ENCODE results near the gene RBMX2. TPM values are rescaled to one million over a fixed set of nuclear protein-coding genes. Genes with fewer than 3 reads are reported as not detected.
A peak's percentile ranks its signal among the peaks of the same experiment; 100 is the strongest.

RBMX2 gene
- total RNA-seq, 1 donor from 2014 or later, result 16.0 TPM

DNA sequence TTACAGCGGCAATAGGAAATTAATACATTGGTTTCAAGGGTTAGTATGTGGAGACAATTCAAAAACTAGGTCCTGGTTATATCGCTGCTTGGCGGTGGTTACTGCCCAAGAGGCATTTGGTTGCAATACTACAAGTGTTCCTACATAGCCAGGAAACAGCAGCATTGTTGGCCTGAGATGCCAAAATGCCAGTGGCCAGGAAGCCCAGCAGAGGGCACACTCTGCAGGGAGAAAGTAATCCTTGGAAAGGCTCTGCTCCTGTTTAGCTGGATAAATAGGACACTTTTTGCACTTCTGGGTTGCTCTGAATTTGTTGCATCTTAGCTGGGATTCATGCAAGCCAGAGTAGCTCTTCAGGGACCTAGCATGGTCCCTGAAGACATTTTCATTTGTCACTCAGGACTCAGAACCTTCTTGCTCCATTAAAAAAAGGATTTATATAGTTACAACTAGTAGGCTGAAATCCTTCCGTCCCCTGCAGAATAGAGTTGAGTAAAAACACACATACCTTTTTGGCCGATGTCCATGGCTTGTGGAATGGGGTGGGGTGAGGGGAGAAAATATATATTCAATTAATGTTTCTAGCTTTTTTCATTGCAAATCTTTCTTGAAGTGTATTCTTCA is 8.2 kb upstream of the RBMX2 start:
- Histone ChIP-seq H3K27ac (no peak overlapping the region), H3K36me3 (no peaks in the 10 kb centered on the region), H3K4me1 (no peaks in the 10 kb centered on the region), H3K27me3 (no peaks in the 10 kb centered on the region), H3K4me3 (no peak overlapping the region), H3K9me3 (no peaks in the 10 kb centered on the region)
- intact Hi-C loops (cut with DNase I), result no loop called here
- peak; percentile 70 for ATAC-seq
- DNase-seq, result no peak
- TF ChIP-seq, protein P1, sequence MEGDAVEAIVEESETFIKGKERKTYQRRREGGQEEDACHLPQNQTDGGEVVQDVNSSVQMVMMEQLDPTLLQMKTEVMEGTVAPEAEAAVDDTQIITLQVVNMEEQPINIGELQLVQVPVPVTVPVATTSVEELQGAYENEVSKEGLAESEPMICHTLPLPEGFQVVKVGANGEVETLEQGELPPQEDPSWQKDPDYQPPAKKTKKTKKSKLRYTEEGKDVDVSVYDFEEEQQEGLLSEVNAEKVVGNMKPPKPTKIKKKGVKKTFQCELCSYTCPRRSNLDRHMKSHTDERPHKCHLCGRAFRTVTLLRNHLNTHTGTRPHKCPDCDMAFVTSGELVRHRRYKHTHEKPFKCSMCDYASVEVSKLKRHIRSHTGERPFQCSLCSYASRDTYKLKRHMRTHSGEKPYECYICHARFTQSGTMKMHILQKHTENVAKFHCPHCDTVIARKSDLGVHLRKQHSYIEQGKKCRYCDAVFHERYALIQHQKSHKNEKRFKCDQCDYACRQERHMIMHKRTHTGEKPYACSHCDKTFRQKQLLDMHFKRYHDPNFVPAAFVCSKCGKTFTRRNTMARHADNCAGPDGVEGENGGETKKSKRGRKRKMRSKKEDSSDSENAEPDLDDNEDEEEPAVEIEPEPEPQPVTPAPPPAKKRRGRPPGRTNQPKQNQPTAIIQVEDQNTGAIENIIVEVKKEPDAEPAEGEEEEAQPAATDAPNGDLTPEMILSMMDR (IDR thresholded peaks at IDR 0.05), result peak; percentile 56

- Histone ChIP-seq H3K4me1 (no peaks in the 10 kb centered on the region), H3K27me3 (no peaks in the 10 kb centered on the region), H3K27ac (no peak overlapping the region), H3K36me3 (no peaks in the 10 kb centered on the region), H3K9me3 (no peaks in the 10 kb centered on the region), H3K4me3 (no peak overlapping the region)
- intact Hi-C loops (cut with DNase I), result no loop called here
- DNase-seq (no peak), ATAC-seq (no peak)
- TF ChIP-seq, protein P1 (IDR thresholded peaks at IDR 0.05), result no peak
Measured at GRCh38 chrX:130395341-130395740, 6.4 kb upstream of the RBMX2 start.

GRCh38 chrX:130402208-130402684 is 459 bp downstream of the RBMX2 start:
- TF ChIP-seq, protein P1 (IDR thresholded peaks at IDR 0.05), result no peak
- intact Hi-C loops (cut with DNase I), result no loop called here
- ATAC-seq (no peak), DNase-seq (no peak)
- peak overlapping the region; percentile 71 for H3K4me3 ChIP-seq
- H3K27me3 ChIP-seq, result no peaks in the 10 kb centered on the region
- H3K4me1 ChIP-seq, result no peaks in the 10 kb centered on the region
- no peaks in the 10 kb centered on the region for H3K36me3 ChIP-seq
- H3K27ac ChIP-seq, result peak overlapping the region; percentile 81
- H3K9me3 ChIP-seq, result no peaks in the 10 kb centered on the region

GRCh38 chrX:130413415-130413814 is 11.6 kb downstream of the RBMX2 start:
- H3K27me3 ChIP-seq, result no peaks in the 10 kb centered on the region
- no peak overlapping the region for H3K4me3 ChIP-seq
- H3K27ac ChIP-seq, result no peak overlapping the region
- ATAC-seq (peak; percentile 56), DNase-seq (no peak)
- intact Hi-C loops (cut with DNase I), result no loop called here
- TF ChIP-seq, protein P1 (IDR thresholded peaks at IDR 0.05), result no peak
- no peaks in the 10 kb centered on the region for H3K4me1 ChIP-seq
- no peaks in the 10 kb centered on the region for H3K9me3 ChIP-seq
- H3K36me3 ChIP-seq, result peaks cover 8% of the 10 kb centered on the region

DNA sequence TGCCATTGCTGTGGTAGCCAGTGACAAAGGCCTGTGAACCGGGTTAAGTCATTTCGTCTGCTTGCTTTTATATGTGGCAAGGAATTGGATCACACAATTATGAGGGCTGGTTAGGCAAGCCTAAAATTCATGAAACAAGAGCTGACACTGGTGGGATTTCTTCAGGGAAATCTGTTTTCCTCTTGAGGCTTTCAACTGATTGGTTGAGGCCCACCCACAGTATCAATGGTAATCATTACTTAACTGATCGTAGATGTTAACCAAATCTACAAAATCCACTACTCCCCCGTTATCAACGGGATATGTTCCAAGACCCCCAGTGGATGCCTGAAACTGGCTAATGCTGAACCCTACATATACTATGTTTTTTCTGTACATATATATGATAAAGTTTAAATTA is 13.0 kb downstream of the RBMX2 start:
- no peak overlapping the region for H3K4me3 ChIP-seq
- intact Hi-C loops (cut with DNase I), result no loop called here
- no peaks in the 10 kb centered on the region for H3K4me1 ChIP-seq
- no peaks in the 10 kb centered on the region for H3K9me3 ChIP-seq
- H3K27ac ChIP-seq, result no peak overlapping the region
- H3K27me3 ChIP-seq, result no peaks in the 10 kb centered on the region
- TF ChIP-seq, protein P1 (IDR thresholded peaks at IDR 0.05), result no peak
- DNase-seq (no peak), ATAC-seq (no peak)
- peaks cover 6% of the 10 kb centered on the region for H3K36me3 ChIP-seq

- Histone ChIP-seq H3K27me3 (no peaks in the 10 kb centered on the region), H3K36me3 (peaks cover 6% of the 10 kb centered on the region), H3K4me1 (no peaks in the 10 kb centered on the region), H3K4me3 (no peak overlapping the region), H3K9me3 (no peaks in the 10 kb centered on the region), H3K27ac (no peak overlapping the region)
- intact Hi-C loops (cut with DNase I), result no loop called here
- ATAC-seq (no peak), DNase-seq (no peak)
- TF ChIP-seq, protein P1 (IDR thresholded peaks at IDR 0.05), result no peak
Measured at GRCh38 chrX:130415201-130415600, 13.4 kb downstream of the RBMX2 start.

Data from upper lobe of right lung (tissue), 1 donor.